SKM-1 (cell line): ENCODE results near the gene ADPRHL1.

Experiments used
- DNase-seq: peaks from one replicate; lab custom pipeline; 2025; ENCODE audit not compliant: unreplicated experiment; lab: John Stamatoyannopoulos, UW

Gene ADPRHL1

GRCh38 chr13:113351514-113352026 lies 101.7 kb downstream of the ADPRHL1 start:
- DNase-seq = no peak

- DNase-seq = no peak
Measured at GRCh38 chr13:113350938-113351335, 102.4 kb downstream of the ADPRHL1 start.

DNA sequence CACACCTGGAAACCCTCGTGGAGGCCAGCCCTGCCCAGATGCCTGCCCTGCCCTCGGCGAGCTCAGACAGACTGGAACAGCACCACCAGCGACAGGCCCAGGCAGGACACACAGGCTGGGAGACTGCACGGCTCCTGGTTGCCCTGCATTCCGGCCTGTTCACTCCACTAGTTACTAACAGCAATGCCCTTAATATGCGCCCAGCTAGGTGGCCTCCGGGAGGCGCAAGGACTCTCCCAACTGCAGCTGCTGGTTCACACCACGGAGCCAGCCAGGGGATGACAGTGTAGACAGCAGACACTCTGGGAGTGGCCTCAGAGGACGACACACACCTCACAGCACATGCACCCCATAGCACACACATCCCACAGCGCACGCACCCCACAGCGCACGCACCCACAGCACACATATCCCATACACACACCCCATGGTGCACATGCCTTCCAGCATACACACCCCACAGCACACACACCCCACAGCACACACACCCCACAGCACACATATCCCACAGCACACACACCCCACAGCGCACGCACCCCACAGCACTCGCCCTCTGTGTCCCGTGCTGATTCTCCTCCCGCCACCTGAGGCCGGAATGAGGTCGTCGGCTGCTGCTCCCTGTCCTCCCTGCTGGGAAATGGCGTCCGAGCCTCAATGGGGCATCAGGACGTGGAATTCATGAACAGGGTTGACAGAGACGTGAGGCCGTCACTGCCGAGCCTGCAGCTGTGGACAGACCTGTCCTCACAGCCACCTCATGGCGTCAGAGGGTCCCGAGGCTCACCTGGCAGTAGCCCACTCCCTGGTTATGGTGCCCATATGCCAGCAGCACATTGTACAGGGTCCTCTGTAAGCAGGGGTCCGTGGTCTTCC lies 103.0 kb downstream of the ADPRHL1 start:
- DNase-seq = no peak
